Fibroblast of lung (primary cell): ENCODE measurements around the gene DDRGK1. TPM values are rescaled to one million over a fixed set of nuclear protein-coding genes. Genes with fewer than 3 reads are reported as not detected.

Experiments
- DNase-seq, 2 donors: peaks; one replicate each; pipeline versions ENCODE4 v3.0.0 to v3.0.0-alpha.2; 2010; ENCODE audit warnings: low read depth in 2 of 2
- H2AFZ ChIP-seq: 2 replicates; pipeline ENCODE4 v1.5.1; 2012; ENCODE audit warnings: low read length, control low read depth, inconsistent platforms
- H3K27ac ChIP-seq: 2 replicates; pipeline ENCODE4 v1.5.1; 2011; ENCODE audit warnings: low read length, control low read depth; ENCODE audit not compliant: insufficient read depth
- H3K27me3 ChIP-seq: 2 replicates; pipeline ENCODE4 v1.5.1; 2011; ENCODE audit warnings: mild to moderate bottlenecking, low read length; ENCODE audit not compliant: control insufficient read depth, insufficient read depth
- H3K36me3 ChIP-seq: 2 replicates; pipeline ENCODE4 v1.5.1; 2011; ENCODE audit warnings: low read length; ENCODE audit not compliant: control insufficient read depth, insufficient read depth
- H3K4me1 ChIP-seq: 2 replicates; pipeline ENCODE4 v1.5.1; 2011; ENCODE audit warnings: low read length; ENCODE audit not compliant: control insufficient read depth, insufficient read depth; ENCODE audit errors: extremely low read depth
- H3K4me2 ChIP-seq: 2 replicates; pipeline ENCODE4 v1.5.1; 2011; ENCODE audit warnings: low read length, control low read depth; ENCODE audit not compliant: insufficient read depth; ENCODE audit errors: extremely low read depth
- H3K4me3 ChIP-seq, 4 experiments: fragments of 200-600 bp in 1 of 4; sonication (generic) in 1 of 4; replicated peaks in 1 of 4; 2 replicates each; pipeline ENCODE4 v1.5.1; 2011 to 2016; ENCODE audit warnings: low read length in 4 of 4, low read depth in 3 of 4, mild to moderate bottlenecking in 3 of 4, control low read depth in 2 of 4, inconsistent platforms in 1 of 4, mixed read lengths in 1 of 4; ENCODE audit not compliant: insufficient read depth in 1 of 4; ENCODE audit errors: control extremely low read depth in 1 of 4
- H3K79me2 ChIP-seq: 2 replicates; pipeline ENCODE4 v1.5.1; 2012; ENCODE audit warnings: mild to moderate bottlenecking, low read length, inconsistent platforms; ENCODE audit not compliant: control insufficient read depth, insufficient read depth
- H3K9ac ChIP-seq: 2 replicates; pipeline ENCODE4 v1.5.1; 2011; ENCODE audit warnings: mild to moderate bottlenecking, low read length, control low read depth; ENCODE audit not compliant: insufficient read depth
- H3K9me3 ChIP-seq: 2 replicates; pipeline ENCODE4 v1.5.1; 2012; ENCODE audit warnings: low read depth, low read length; ENCODE audit not compliant: control insufficient read depth, insufficient read depth
- H4K20me1 ChIP-seq: 2 replicates; pipeline ENCODE4 v1.5.1; 2011; ENCODE audit warnings: low read length; ENCODE audit not compliant: control insufficient read depth, insufficient read depth; ENCODE audit errors: extremely low read depth
- CTCF ChIP-seq, 2 donors: IDR thresholded peaks in 1 of 2; conservative IDR thresholded peaks in 1 of 2; 1 replicate in 1 of 2; 2 replicates in 1 of 2; pipeline ENCODE4 v1.5.1; 2011 to 2012; ENCODE audit warnings: low read length in 2 of 2, control low read depth in 1 of 2, inconsistent platforms in 1 of 2, low read depth in 1 of 2, mild to moderate bottlenecking in 1 of 2
- EZH2 ChIP-seq: IDR thresholded peaks from 2 replicates; pipeline ENCODE4 v1.5.1; 2012; ENCODE audit warnings: low read length, control low read depth, mild to moderate bottlenecking; ENCODE audit errors: missing control alignments
- polyA plus RNA-seq, 2 donors: library from polyadenylated mRNA; depleted of rRNA in 1 of 2; stranded (reverse) in 1 of 2; unstranded in 1 of 2; fragments of >200 nt; gene quantifications; 2 replicates each; pipeline ENCODE4 v1.2.1, GENCODE V29; 2011 to 2012; ENCODE audit warnings: missing spikeins in 1 of 2
- total RNA-seq: library from RNA; depleted of rRNA; stranded (reverse); fragments of >200 nt; gene quantifications from 2 replicates; pipeline ENCODE4 v1.2.1, GENCODE V29; 2014

Gene DDRGK1
- total and polyA plus RNA-seq, 2 donors (not counting 1 experiment from before 2014, with no cell fraction given): 35.5 to 37.5 TPM

- no peak for DNase-seq
- Histone ChIP-seq H4K20me1 (no peaks in the 10 kb centered on the region), H3K4me3 (no peak overlapping the region), H2AFZ (no peak overlapping the region), H3K79me2 (peaks cover 18% of the 10 kb centered on the region), H3K9me3 (no peaks in the 10 kb centered on the region), H3K36me3 (peaks cover 12% of the 10 kb centered on the region), H3K27ac (no peak overlapping the region), H3K4me2 (no peak overlapping the region), H3K4me1 (peaks cover 4% of the 10 kb centered on the region), H3K27me3 (no peaks in the 10 kb centered on the region), H3K9ac (no peak overlapping the region)
- TF ChIP-seq EZH2: no peak
- TF ChIP-seq CTCF (conservative IDR thresholded peaks at IDR 0.05 in 1 of 2, IDR thresholded peaks at IDR 0.05 in 1 of 2; ENCODE audit: low read depth in 1 of 2, low read length in 2 of 2): no peak
Observed at GRCh38 chr20:3199976-3200755, 4.3 kb downstream of the DDRGK1 start.

GRCh38 chr20:3199206-3199605 lies 5.3 kb downstream of the DDRGK1 start:
- H3K27ac ChIP-seq: no peak overlapping the region
- H3K4me3 ChIP-seq: no peak overlapping the region
- no peak for DNase-seq
- H3K79me2 ChIP-seq: peaks cover 17% of the 10 kb centered on the region
- H3K4me1 ChIP-seq: peaks cover 4% of the 10 kb centered on the region
- no peak overlapping the region for H2AFZ ChIP-seq
- no peaks in the 10 kb centered on the region for H4K20me1 ChIP-seq
- H3K27me3 ChIP-seq: no peaks in the 10 kb centered on the region
- no peak overlapping the region for H3K4me2 ChIP-seq
- no peak overlapping the region for H3K9ac ChIP-seq
- no peak for TF ChIP-seq EZH2
- TF ChIP-seq CTCF (conservative IDR thresholded peaks at IDR 0.05 in 1 of 2, IDR thresholded peaks at IDR 0.05 in 1 of 2; ENCODE audit: low read depth in 1 of 2, low read length in 2 of 2): no peak
- no peaks in the 10 kb centered on the region for H3K9me3 ChIP-seq
- H3K36me3 ChIP-seq: peaks cover 19% of the 10 kb centered on the region

- Histone ChIP-seq H3K79me2 (no peaks in the 10 kb centered on the region), H3K9me3 (no peaks in the 10 kb centered on the region), H3K4me3 (no peak overlapping the region), H3K27ac (no peak overlapping the region), H3K9ac (no peak overlapping the region), H3K27me3 (no peaks in the 10 kb centered on the region), H2AFZ (no peak overlapping the region), H4K20me1 (no peaks in the 10 kb centered on the region), H3K36me3 (peaks cover 33% of the 10 kb centered on the region), H3K4me1 (no peaks in the 10 kb centered on the region), H3K4me2 (no peak overlapping the region)
- DNase-seq: no peak
- TF ChIP-seq EZH2: no peak
- no peak for TF ChIP-seq CTCF (conservative IDR thresholded peaks at IDR 0.05 in 1 of 2, IDR thresholded peaks at IDR 0.05 in 1 of 2; ENCODE audit: low read depth in 1 of 2, low read length in 2 of 2)
Observed at GRCh38 chr20:3195590-3196237, 8.8 kb downstream of the DDRGK1 start.
